HG03025 (cell line): ENCODE measurements around the gene UBXN7.
"Not testable (repeated sequence)": the region's sequence is repeated elsewhere in the genome, so short reads cannot be mapped to it uniquely, and the experiment has no call there.

Experiments
- ATAC-seq: cut with Tn5 transposase; IDR thresholded peaks from one replicate; pipeline ENCODE4 v1.9.1; 2021; ENCODE audit warnings: mild to moderate bottlenecking, moderate library complexity; ENCODE audit not compliant: unreplicated experiment, low FRiP score

UBXN7 gene

GRCh38 chr3:196360586-196360985 is 71.6 kb downstream of the UBXN7 start:
- ATAC-seq, result no peak

GRCh38 chr3:196358540-196358939 is 73.7 kb downstream of the UBXN7 start:
- ATAC-seq, result not testable (repeated sequence)

- ATAC-seq, result no peak
Observed at GRCh38 chr3:196357905-196358304, 74.3 kb downstream of the UBXN7 start.

GRCh38 chr3:196356556-196356955 is 75.7 kb downstream of the UBXN7 start:
- no peak for ATAC-seq

GRCh38 chr3:196355668-196356067 is 76.6 kb downstream of the UBXN7 start:
- no peak for ATAC-seq

GRCh38 chr3:196354132-196354531 is 78.1 kb downstream of the UBXN7 start:
- ATAC-seq, result no peak

- ATAC-seq, result no peak
Observed at GRCh38 chr3:196351541-196351940, 80.7 kb downstream of the UBXN7 start.

- no peak for ATAC-seq
Observed at GRCh38 chr3:196350067-196350466, 82.2 kb downstream of the UBXN7 start.

GRCh38 chr3:196348698-196349097 is 83.5 kb downstream of the UBXN7 start:
- ATAC-seq, result no peak

GRCh38 chr3:196344663-196345062 is 87.6 kb downstream of the UBXN7 start:
- ATAC-seq, result no peak

GRCh38 chr3:196343917-196344316 is 88.3 kb downstream of the UBXN7 start:
- not testable (repeated sequence) for ATAC-seq

GRCh38 chr3:196341137-196341536 is 91.1 kb downstream of the UBXN7 start:
- no peak for ATAC-seq

GRCh38 chr3:196340466-196340865 is 91.8 kb downstream of the UBXN7 start:
- ATAC-seq, result no peak

- ATAC-seq, result no peak
Observed at GRCh38 chr3:196339493-196340254, 92.6 kb downstream of the UBXN7 start.

- ATAC-seq, result no peak
Observed at GRCh38 chr3:196339044-196339443, 93.2 kb downstream of the UBXN7 start.

- no peak for ATAC-seq
Observed at GRCh38 chr3:196336319-196337145, 95.7 kb downstream of the UBXN7 start.

GRCh38 chr3:196335503-196335948 is 96.7 kb downstream of the UBXN7 start:
- ATAC-seq, result no peak

- no peak for ATAC-seq
Observed at GRCh38 chr3:196334982-196335381, 97.2 kb downstream of the UBXN7 start.

GRCh38 chr3:196332168-196332567 is 100.1 kb downstream of the UBXN7 start:
- ATAC-seq, result no peak

GRCh38 chr3:196327405-196327804 is 104.8 kb downstream of the UBXN7 start:
- no peak for ATAC-seq

- no peak for ATAC-seq
Observed at GRCh38 chr3:196326936-196327335, 105.3 kb downstream of the UBXN7 start.

- ATAC-seq, result no peak
Observed at GRCh38 chr3:196323691-196324090, 108.5 kb downstream of the UBXN7 start.
